ENCODE results near the gene ATP1A1.
A peak's percentile ranks its signal among the peaks of the same experiment; 100 is the strongest.

ATP1A1 gene

GRCh38 chr1:116345011-116345410 lies 28.0 kb upstream of the ATP1A1 start:
- no peak for DNase-seq (ENCODE audit: low spot score)

DNA sequence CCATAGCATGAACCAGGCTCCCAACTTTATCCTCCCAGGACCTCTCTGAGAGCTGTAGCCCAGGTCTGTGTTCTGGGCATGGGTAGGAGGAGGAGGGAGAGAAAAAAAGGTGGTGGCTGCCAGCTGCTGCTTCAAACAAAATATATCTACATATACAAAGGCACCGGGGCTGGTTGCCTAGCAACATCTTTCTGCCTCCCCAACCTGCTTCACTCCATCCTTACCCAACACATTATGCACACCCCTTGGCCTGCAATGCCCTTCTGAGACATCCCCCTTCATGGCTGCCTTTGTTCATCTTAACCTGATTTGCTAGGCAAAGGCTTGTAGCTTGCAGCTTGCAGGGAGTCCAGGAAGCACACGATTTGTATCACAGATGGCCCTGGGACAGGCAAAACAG lies 27.2 kb upstream of the ATP1A1 start:
- DNase-seq (ENCODE audit: low spot score), result no peak

DNA sequence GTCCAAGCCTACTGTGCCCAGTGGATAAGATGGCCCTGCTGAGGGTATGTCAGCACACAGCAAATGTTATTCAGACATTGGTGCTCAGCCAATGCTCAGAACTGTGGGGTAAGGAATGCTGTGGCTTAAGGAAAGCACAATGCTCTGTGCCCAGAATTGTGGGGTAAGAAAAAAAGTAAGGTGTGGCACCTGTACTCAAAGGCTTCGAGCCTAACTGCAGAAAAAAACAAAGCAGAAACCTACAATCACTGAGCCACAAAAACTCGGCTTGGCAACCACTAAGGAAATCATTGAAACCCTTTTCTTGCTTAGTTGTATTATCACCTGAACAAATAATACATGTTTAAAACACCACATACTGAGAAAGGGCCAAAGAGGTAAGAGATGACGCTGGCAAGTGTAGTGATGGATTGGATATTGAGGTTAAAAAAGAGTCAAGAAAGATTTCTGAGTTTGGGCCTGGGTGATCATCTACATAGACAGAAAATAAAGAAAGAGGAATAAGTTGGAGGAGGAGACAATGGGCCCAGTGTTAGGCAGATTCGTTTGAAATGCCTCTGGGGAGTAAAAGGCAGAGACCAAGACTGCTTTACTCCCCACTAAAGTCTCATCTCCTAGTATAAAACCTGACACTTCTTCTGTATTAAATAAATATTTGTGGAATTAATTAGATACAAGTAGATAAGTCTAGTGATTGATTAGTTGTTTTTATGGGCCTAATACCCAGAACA lies 25.9 kb upstream of the ATP1A1 start:
- no peak for DNase-seq (ENCODE audit: low spot score)

DNA sequence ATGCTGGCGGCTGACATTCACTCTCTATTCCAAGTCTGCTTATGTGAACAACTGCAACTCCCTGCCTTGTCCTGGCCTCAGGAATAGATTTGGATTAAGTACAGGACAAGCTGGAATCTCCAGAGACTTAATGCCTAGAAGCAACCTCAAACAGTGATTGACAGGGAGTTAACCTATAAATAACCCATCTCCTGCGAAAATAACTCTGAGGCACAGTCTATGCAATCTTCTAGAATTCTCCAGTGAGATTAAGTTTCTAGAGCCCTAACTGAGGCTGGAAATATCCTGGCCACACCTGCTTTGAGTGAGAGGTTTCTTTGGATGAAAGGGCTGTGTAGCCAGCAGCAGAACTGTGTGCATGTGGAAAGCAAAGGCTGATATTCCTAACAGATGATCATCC lies 25.3 kb upstream of the ATP1A1 start:
- DNase-seq (ENCODE audit: low spot score), result no peak

- no peak for DNase-seq (ENCODE audit: low spot score)
Measured at GRCh38 chr1:116350097-116350645, 22.9 kb upstream of the ATP1A1 start.

DNA sequence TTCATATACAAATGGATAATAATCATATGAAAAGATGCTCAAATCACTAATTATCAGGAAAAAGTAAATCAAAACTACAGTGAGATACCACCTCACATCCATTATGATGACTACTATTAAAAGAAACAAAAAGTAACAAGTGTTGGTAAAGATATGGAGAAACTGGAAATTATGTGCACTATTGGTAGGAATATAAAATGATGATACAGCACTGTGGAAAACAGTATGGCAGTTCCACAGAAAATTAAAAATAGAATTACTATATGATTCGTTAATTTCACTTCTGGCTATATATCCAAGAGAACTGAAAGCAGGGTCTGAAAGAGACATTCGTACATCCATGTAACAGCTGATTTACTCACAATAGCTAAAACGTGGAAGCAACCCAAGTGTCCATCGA lies 21.1 kb upstream of the ATP1A1 start:
- DNase-seq (ENCODE audit: low spot score), result no peak

DNA sequence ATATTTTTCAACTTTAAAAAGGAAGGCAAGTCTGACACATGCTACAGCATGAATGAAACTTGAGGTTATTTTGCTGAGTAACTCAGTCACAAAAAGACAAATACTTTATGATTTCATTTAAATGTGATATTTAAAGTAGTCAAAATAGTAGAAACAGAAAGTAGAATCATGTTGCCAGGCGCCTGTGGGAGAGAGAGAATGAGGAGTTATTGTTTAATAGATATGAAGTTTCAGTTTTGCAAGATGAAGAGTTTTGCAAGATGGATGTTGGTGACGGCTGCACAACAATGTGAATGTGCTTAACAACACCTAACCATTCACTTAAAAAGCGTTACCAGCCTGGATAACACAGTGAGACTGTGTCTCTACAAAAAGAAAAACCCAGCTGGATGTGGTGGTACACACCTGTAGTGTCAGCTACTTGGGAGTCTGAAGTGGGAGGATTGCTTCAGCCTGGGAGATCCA lies 20.7 kb upstream of the ATP1A1 start:
- DNase-seq (ENCODE audit: low spot score), result no peak

DNA sequence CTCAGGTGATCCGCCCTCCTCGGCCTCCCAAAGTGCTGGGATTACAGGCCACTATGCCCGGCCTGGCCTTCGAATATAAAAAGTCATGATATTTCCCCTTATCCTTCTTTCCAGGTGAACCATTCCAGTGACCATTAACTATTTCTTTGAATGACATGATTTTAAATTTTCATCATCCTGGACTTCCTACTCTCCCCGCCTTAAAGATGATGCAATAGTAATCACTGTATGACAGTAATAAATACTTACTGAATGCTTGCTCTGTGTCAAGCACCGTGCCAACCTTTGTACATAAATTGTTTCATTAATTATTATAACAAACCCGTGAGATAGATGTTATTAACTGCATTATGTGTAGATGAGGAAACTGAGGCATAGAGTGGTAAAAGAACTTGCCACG lies 19.9 kb upstream of the ATP1A1 start:
- DNase-seq (ENCODE audit: low spot score), result peak; percentile 11

- no peak for DNase-seq (ENCODE audit: low spot score)
Measured at GRCh38 chr1:116356067-116356466, 17.0 kb upstream of the ATP1A1 start.

DNA sequence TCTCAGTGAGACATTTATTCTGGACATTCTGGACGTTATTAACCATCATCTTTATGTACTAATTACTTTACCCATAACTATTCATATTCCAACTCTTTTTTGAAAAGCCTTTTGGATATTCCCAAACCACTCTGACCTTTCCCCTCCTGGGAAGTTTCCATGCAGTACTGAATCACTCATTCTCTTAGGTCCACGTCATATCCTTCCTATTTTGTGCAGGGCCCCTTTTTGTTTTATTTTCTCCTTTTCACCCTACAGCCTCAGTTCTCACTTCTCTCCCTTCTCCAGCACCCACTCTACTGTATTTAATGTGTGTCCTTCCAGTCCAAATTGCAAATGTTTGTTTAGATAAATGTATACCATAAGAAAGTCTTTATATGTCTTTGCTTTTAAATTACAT lies 16.4 kb upstream of the ATP1A1 start:
- DNase-seq (ENCODE audit: low spot score), result no peak

- DNase-seq (ENCODE audit: low spot score), result no peak
Measured at GRCh38 chr1:116357487-116357886, 15.6 kb upstream of the ATP1A1 start.

GRCh38 chr1:116359060-116359830 lies 13.8 kb upstream of the ATP1A1 start:
- peak; percentile 49 for DNase-seq (ENCODE audit: low spot score)

DNA sequence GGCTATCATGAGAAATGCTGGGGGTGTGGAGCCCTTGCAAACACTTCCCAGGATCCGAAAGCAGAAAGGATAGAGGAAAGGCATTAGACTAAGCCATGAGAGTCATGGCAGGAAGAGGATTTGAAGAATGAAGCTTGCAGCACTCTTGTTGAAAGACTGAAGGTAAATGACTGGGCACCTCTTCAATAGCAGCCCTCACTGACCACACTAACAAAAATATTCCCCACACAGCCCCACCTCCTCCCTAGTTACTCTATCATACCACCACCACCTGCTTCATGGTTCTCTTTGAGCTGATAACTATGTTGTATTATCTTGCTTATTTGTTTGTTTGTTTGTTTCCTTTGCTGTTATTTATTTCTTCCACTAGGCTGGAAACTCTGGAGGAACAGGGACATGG lies 13.2 kb upstream of the ATP1A1 start:
- DNase-seq (ENCODE audit: low spot score), result no peak

DNA sequence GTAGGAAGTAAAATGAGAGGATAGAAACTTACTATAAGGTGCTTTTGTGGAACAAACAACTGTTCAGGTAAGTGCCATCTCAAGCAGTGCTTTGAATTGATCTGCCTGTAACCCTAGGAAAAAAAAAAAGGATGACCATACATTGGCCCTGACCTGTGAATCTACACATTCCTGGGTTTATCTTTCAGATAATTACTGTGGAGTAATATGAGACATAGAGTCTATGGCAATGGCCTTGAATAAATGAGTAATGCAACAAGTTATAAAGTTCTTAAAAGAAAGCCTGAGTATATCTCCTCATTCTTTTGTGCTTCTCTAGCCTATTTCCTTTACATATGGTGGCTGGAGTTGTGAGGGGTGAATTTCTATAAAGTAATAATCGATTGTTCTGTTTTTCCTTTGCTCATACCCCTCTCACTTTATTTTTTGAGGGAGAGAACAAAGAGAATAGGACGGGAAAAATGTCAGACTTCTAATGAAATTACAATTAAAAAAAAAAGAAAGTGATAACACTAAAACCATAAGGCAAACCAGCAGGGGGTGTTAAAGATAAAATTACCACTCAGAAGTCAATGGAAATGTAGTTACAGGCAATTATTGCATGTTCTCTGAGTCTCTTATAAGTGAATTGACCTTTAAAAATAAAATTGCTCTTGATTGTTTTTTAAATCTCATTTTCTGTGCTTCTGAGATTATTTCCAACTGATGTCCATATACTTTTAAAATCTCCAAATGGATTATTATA lies 12.4 kb upstream of the ATP1A1 start:
- no peak for DNase-seq (ENCODE audit: low spot score)

GRCh38 chr1:116361648-116362047 lies 11.4 kb upstream of the ATP1A1 start:
- DNase-seq (ENCODE audit: low spot score), result no peak

GRCh38 chr1:116362050-116362449 lies 11.0 kb upstream of the ATP1A1 start:
- DNase-seq (ENCODE audit: low spot score), result no peak

- DNase-seq (ENCODE audit: low spot score), result no peak
Measured at GRCh38 chr1:116365353-116365780, 7.7 kb upstream of the ATP1A1 start.

DNA sequence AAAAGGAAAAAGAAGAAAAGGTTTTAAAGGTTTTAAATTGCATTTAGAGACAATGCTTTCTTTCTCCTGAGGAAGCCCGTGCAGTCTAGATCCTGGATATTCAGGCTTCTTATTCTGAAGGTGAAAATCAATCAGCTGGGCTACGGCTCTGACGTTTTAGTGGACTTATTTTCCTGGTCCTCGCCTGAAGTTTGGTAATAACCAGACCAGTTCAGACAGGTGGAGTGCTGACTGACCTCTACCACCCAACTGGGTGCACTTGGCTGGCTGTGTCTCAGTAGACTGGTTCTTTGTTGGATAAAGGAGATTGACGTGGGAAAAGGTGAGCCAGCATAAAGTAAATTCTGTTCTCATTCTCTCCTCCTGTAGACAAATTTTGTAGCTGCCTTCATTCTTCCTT lies 7.2 kb upstream of the ATP1A1 start:
- DNase-seq (ENCODE audit: low spot score), result no peak

DNA sequence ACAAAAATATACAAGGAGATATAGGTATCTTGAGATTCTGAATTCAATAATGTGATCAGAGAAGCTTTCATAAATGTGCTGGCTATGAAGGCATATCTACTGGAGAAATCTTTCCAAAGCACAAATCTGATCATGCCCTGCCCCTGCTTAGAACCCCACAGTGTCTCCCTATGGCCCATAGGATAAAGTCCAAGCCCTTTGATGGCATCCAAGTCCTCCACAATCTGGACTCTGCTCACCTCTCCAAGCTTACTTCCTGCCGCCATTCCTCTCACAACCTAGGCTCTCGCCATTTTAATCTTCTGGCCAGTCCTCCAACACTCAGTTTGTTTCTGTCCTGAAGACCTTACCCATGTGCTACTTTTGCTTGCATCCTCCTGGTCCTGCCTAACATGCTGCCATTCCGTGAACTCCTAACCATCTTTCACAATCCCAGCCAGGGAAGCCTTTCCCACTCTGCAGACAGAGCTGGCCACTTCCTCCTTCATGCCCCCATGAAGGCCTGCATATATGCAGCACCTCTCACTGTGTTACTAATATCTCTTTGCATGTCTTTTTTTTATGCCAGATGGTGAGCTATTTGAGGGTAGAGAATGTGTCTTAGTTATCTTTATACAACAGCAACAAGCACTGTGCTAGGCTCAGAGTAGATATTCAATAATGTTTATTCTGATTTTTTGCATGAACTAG lies 5.6 kb upstream of the ATP1A1 start:
- DNase-seq (ENCODE audit: low spot score), result no peak

DNA sequence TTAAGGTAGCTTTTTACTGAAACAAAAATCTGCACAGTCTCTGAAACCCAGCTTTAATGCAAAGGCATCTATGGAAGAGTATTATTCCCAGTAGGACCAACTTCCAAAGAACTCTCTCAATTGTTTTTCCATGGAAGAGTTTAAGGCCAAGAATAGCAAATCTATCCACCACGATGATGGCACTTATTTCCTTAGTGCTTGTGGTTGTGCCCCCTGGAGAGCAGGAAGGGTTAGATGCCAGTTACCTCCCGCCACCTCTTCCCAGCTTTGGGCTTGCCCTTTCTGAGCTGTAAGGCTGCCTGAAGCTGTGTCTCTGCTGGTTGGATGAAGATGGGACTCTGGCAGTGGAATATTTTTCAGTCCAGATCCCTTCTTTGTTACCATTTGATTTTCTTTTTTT lies 4.8 kb upstream of the ATP1A1 start:
- DNase-seq (ENCODE audit: low spot score), result no peak

DNA sequence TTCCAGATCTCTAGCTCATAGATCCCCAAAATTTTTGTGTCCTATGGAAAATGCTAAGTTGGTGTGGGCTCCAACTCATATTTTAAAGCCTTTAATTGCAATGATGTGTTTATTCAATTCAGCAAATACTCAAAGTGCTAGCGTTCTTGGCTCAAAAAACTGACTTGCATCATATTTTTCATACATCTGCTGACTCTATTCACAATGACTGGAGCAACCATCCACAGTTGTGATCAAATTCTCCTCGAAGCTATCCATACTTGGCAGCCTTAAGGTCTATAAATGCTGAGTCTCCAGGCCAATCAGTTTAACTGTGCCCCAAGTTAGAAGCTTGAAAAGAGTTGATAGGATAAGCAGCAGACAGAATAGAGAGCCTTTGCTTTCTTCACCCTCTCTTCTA lies 2.9 kb upstream of the ATP1A1 start:
- DNase-seq (ENCODE audit: low spot score), result no peak

- DNase-seq (ENCODE audit: low spot score), result no peak
Measured at GRCh38 chr1:116371752-116372151, 1.3 kb upstream of the ATP1A1 start.
